HG02678 (cell line): ENCODE measurements around the gene DNAH3.
"Not testable (repeated sequence)": the region's sequence is repeated elsewhere in the genome, so short reads cannot be mapped to it uniquely, and the experiment has no call there.

Experiments
- ATAC-seq: cut with Tn5 transposase; IDR thresholded peaks from one replicate; pipeline ENCODE4 v1.9.1; 2021; ENCODE audit warnings: mild to moderate bottlenecking, moderate library complexity; ENCODE audit not compliant: unreplicated experiment

DNAH3 gene

DNA sequence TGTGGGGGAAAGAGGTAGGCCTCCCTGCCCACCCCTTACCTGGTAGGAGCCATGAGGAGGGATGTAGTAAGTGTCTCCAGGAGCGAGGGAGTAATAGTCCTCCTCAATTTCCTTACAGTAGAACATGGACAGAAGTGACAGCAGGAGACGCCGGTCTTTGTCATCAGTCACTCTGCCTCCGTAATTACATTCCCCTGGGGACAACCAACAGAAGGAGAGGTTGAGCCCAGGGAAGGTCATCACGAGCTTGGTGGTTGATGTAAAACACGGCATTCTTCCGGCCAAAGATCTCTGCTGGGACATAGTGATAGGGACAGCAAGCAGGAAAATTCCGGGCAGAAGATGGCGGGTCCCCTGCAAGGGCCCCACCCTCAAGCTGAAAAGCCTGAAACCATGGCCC is 202.2 kb downstream of the DNAH3 start:
- ATAC-seq, result no peak

GRCh38 chr16:20946015-20946629 is 204.5 kb downstream of the DNAH3 start:
- no peak for ATAC-seq

- not testable (repeated sequence) for ATAC-seq
Measured at GRCh38 chr16:20945575-20945875, 205.1 kb downstream of the DNAH3 start.

- no peak for ATAC-seq
Measured at GRCh38 chr16:20944861-20945574, 205.6 kb downstream of the DNAH3 start.

DNA sequence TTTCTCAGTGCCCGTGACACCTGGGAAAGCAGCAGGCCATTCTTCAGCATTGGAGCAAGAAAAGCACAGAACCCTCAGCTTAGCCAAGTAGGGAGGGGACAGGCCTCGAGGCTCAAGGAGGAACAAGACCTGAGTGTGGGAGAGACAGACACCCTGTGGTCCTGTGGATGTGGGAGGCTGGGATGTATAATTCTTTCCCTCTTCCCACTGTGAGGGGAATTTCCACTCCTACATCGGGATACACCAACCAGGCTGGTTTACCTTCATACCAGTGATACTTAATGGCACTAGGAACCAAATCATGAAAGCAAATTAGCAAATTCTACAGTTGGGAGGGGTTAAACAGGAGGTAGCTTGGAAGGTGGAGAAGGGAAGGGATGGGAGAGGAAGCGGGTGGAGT is 208.4 kb downstream of the DNAH3 start:
- ATAC-seq, result no peak

DNA sequence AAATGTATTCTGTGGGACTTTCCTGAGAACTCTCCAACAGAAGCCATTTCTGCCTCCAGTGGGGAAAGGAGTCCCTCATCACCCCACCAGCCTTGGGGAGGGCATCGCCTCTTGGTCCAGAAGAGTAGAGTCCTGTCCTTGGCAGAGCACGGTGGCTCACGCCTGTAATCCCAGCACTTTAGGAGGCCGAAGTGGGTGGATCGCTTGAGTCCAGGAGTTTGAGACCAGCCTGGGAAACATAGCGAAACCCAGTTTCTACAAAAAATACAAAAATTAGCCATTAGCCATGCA is 209.1 kb downstream of the DNAH3 start:
- no peak for ATAC-seq

DNA sequence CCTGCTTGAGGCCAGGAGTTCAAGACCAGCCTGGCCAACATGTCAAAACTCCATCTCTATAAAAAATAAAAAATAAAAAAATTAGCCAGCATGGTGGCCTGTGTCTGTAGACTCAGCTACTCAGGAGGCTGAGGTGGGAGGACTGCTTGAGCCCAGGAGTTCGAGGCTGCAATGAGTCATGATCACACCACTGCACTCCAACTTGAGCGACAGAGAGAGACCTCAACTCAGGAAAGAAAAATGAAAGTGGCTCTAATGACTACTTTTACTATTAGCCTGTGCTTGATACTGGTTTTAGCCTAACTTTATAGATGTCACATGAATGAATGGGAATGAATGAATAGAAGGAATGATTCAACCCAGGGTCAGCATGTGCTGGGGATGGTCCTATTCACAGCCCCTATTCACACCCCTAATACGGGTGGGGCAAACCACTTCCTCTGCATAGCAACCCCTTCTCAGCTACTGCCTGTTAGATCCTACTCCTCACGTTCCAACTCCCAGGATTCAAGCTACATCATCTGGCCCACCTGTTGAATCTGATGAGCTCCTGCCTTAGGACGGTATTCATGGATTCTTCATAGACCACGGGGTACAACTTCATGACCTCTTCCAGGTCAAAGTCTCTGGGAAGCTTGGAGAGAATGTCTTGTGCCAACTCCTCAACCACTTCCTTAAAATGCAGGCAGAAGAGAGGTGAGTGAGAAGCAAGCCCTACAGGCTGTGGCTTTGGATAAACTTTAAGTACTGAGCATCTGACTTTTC is 209.6 kb downstream of the DNAH3 start:
- ATAC-seq, result no peak

GRCh38 chr16:20939611-20940010 is 211.0 kb downstream of the DNAH3 start:
- no peak for ATAC-seq

DNA sequence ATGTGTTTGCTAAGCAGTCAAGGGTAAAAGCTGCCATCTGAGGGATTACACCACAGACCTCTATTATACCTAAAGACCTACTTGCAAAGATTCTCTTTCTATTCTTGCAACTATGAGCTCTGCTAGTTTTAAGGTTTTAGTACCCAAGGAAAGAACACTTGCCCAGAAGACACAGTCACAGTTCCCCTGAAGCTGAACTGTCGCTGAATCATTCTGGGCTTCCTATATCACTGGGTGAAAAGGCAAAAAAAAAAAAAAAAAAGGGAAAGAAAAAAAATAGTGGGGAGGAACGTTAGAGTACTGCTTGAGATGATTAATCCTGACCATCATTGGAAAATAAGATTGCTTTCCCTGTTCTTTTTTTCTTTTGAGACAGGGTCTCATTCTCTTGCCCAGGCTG is 212.2 kb downstream of the DNAH3 start:
- ATAC-seq, result no peak

DNA sequence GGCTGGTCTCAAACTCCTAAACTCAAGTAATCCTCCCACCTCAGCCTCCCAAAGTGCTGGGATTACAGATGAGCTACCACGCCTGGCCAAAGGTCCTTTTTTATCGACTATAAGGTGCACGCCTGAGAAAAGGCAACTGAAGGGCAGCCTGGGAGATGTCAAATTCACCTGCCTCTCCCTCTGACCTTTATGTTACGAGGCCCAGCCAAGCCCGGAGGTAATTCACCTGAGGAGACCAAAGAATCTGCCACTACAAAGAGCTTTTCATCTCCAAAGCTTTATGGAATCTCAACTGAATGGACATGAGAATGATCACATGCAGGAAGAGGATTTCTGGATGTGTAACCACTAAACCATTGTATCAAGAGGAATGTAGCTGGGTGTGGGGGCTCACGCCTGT is 212.9 kb downstream of the DNAH3 start:
- no peak for ATAC-seq

GRCh38 chr16:20933589-20933988 is 217.1 kb downstream of the DNAH3 start:
- ATAC-seq, result no peak

- ATAC-seq, result no peak
Measured at GRCh38 chr16:20931066-20931600, 219.5 kb downstream of the DNAH3 start.

GRCh38 chr16:20930365-20930690 is 220.3 kb downstream of the DNAH3 start:
- no peak for ATAC-seq

GRCh38 chr16:20929676-20930364 is 220.8 kb downstream of the DNAH3 start:
- not testable (repeated sequence) for ATAC-seq

- no peak for ATAC-seq
Measured at GRCh38 chr16:20928774-20929411, 221.8 kb downstream of the DNAH3 start.

DNA sequence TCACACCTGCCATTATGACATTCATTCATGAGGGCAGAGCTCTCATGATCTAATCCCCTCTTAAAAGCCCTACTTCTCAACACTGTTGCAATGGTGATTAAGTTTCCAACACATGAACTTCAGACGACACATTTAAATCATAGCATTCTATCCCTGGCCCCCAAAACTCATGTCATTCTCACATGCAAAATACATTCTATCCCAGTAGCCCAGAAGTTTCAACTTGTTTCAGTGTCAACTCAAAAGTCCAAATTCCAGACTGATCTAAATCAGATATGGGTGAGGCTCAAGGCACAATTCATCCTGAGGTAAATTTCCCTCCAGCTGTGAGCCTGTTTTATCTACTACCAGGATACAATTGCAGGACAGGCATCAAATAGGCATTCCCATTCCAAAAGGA is 224.9 kb downstream of the DNAH3 start:
- no peak for ATAC-seq

GRCh38 chr16:20923876-20924275 is 226.8 kb downstream of the DNAH3 start:
- ATAC-seq, result no peak

- no peak for ATAC-seq
Measured at GRCh38 chr16:20920799-20921198, 229.8 kb downstream of the DNAH3 start.

DNA sequence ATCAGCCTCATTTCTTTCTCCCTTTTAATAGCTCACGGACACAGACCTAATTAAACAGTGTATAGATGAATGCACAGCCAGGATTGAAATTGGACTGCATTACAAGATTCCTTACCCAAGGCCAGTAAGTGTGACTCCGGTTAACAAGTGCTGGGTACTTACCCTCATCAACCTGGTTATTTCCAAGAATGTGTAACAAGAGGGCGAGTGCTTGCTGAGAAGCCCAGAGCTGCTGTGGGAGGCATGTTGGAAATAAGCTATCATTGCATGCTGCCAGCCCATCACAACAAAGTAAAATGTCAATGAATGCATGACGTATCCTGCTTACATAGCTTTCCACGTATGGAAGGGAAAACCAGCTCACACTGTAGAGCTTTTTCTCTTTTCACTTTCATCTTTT is 230.6 kb downstream of the DNAH3 start:
- no peak for ATAC-seq

GRCh38 chr16:20918486-20919239 is 232.0 kb downstream of the DNAH3 start:
- no peak for ATAC-seq

GRCh38 chr16:20916942-20917341 is 233.7 kb downstream of the DNAH3 start:
- no peak for ATAC-seq
